HG02981 (cell line): Measurements from ENCODE around the gene GTF3C1.

Experiments used
- ATAC-seq: cut with Tn5 transposase; IDR thresholded peaks from one replicate; pipeline ENCODE4 v1.9.1; 2021; ENCODE audit warnings: mild to moderate bottlenecking, moderate library complexity; ENCODE audit not compliant: unreplicated experiment

GTF3C1 gene

GRCh38 chr16:27489421-27489820 lies 60.3 kb downstream of the GTF3C1 start:
- ATAC-seq: no peak

- no peak for ATAC-seq
These were observed 63.0 kb downstream of the GTF3C1 start for GRCh38 chr16:27486760-27487159.

- no peak for ATAC-seq
These were observed 63.4 kb downstream of the GTF3C1 start for GRCh38 chr16:27486344-27486743.

GRCh38 chr16:27485811-27486210 lies 63.9 kb downstream of the GTF3C1 start:
- ATAC-seq: no peak

- no peak for ATAC-seq
These were observed 64.6 kb downstream of the GTF3C1 start for GRCh38 chr16:27485126-27485525.

GRCh38 chr16:27483624-27484023 lies 66.1 kb downstream of the GTF3C1 start:
- no peak for ATAC-seq

- ATAC-seq: no peak
These were observed 66.7 kb downstream of the GTF3C1 start for GRCh38 chr16:27483088-27483437.

- ATAC-seq: no peak
These were observed 67.2 kb downstream of the GTF3C1 start for GRCh38 chr16:27482397-27483087.

- no peak for ATAC-seq
These were observed 68.3 kb downstream of the GTF3C1 start for GRCh38 chr16:27481282-27481934.

- no peak for ATAC-seq
These were observed 69.0 kb downstream of the GTF3C1 start for GRCh38 chr16:27480761-27481160.

GRCh38 chr16:27476240-27476639 lies 73.5 kb downstream of the GTF3C1 start:
- no peak for ATAC-seq

GRCh38 chr16:27475561-27475960 lies 74.2 kb downstream of the GTF3C1 start:
- no peak for ATAC-seq

- no peak for ATAC-seq
These were observed 74.8 kb downstream of the GTF3C1 start for GRCh38 chr16:27474921-27475320.

GRCh38 chr16:27474041-27474440 lies 75.7 kb downstream of the GTF3C1 start:
- ATAC-seq: no peak

GRCh38 chr16:27473101-27473900 lies 76.4 kb downstream of the GTF3C1 start:
- ATAC-seq: no peak

- no peak for ATAC-seq
These were observed 77.4 kb downstream of the GTF3C1 start for GRCh38 chr16:27472091-27473020.

- no peak for ATAC-seq
These were observed 78.1 kb downstream of the GTF3C1 start for GRCh38 chr16:27471661-27472060.

GRCh38 chr16:27470567-27471431 lies 78.9 kb downstream of the GTF3C1 start:
- ATAC-seq: no peak

GRCh38 chr16:27468941-27469531 lies 80.7 kb downstream of the GTF3C1 start:
- no peak for ATAC-seq

GRCh38 chr16:27465483-27465879 lies 84.2 kb downstream of the GTF3C1 start:
- no peak for ATAC-seq
